Central memory CD4-positive, alpha-beta T cell (primary cell): ENCODE results near the gene SEL1L3.

Experiments used
- DNase-seq: peaks from one replicate; pipeline ENCODE4 v3.0.0; 2022

SEL1L3 gene

DNA sequence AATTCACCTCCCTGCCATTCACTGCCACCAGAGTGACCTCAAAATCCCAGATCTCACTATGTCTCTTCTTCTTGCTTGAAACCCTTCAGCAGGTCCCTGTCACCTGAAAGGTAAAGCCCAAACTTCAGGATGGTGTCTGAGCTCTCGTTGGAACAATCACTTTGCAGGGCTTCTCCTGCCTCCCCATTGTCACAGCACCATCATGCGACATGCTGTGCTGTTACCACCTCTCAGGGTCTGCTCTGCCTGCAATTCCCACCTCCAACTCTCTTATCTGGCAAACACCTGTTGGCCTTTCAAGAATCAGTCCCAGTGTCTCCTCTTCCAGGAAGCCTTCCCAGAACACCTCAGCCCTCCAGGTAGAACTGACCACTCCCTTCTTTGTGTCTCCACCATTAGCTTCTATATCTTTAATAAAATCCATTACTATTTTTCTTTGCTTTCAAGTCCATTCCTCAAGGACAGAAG is 46.2 kb downstream of the SEL1L3 start:
- no peak for DNase-seq

DNA sequence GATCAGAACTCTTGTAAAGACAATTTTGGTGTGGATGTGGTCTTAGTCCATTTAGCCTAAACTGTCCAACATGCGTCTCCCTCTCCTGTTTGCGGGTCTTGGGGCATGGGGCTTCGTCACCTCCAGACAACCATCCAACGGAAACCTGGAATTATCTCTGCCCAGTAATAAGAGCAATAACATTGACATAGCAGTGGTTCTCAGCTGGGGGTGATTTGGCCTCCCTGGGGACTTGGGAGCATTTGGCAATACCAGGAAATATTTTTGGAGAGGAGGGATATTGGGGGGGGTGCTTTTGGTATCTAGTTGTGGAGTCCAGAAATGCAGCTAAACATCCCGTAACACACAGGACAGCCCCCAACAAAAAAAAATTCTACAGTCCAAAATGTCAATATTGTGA is 47.2 kb downstream of the SEL1L3 start:
- DNase-seq: no peak

- no peak for DNase-seq
Measured at GRCh38 chr4:25814301-25815136, 48.3 kb downstream of the SEL1L3 start.

- no peak for DNase-seq
Measured at GRCh38 chr4:25813448-25814106, 49.2 kb downstream of the SEL1L3 start.

GRCh38 chr4:25811841-25812240 is 50.9 kb downstream of the SEL1L3 start:
- no peak for DNase-seq

DNA sequence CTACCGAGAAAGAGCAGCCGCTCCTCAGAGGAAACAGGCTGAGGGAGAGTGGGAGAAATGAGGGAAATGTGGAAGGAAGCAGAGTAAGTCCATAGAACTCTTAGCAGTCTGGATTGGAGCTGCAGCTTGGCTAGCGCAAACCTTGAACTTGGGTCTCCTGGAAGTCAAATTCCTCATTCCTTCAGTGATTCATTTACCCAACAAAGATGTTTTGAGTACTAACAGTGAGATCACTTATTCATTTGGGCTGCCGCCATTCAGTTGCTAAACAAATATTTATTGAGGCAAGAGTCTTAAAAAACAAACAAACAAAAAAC is 51.5 kb downstream of the SEL1L3 start:
- no peak for DNase-seq

DNA sequence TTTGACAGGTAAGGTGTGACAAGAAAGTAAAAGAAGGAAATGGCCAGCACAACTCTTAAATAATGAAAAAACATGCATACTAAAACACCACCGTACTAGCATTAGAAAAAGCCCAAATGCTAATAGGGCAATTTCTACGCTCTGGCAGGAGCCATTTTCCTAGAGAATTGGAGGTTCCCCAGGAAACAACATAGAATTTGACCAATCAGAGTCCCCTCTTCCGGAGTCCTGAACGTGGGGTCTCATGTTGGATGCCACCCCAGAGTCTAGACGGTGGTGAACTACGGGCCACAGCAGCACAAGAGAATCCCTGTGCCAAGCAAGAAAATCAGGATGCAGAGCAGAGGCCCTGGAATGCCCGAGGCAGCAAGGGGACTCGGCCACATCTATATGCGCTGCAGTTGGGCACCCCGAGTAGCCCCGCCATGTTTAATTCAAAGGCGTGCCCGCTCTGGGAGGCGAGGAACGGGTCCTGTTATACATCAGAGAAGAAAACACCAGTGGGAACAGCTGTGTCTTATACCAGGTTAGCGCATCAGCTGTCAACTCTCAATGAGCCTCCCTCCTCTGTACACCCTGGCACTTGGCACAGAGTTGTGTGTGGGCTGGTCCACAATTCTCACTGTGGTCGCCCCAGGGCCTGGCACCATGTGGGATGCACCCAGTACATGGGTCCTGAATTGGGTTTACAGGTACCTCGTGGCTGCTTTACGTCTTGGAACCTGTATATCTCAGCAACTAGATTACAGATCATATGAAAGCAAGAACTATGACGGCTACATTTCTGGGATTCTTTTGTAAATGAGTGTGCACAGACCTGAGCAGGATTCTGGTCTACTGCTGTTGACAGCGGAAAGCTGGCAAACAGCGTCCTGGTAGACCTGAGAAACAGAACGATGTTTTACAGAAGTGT is 52.1 kb downstream of the SEL1L3 start:
- DNase-seq: no peak

DNA sequence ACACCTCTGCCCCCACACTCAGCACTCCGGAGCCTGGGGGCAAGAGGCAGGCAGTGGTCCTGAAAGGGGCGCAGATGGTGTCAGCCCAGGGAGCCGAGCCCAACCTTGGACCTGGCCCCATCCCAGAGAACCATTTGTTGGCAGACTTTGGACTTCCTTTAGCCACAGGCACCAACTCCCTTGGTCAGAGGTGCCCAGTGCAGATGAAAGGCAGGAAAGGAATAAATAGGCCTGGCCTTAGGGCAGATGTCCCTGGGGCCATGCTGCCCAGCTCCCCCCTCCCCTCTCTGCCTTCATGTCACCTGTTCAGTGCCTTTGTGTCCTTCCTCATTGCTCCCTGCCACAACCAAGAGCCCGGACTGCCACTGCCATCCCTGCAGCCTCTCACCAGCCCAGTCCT is 52.8 kb downstream of the SEL1L3 start:
- no peak for DNase-seq

DNA sequence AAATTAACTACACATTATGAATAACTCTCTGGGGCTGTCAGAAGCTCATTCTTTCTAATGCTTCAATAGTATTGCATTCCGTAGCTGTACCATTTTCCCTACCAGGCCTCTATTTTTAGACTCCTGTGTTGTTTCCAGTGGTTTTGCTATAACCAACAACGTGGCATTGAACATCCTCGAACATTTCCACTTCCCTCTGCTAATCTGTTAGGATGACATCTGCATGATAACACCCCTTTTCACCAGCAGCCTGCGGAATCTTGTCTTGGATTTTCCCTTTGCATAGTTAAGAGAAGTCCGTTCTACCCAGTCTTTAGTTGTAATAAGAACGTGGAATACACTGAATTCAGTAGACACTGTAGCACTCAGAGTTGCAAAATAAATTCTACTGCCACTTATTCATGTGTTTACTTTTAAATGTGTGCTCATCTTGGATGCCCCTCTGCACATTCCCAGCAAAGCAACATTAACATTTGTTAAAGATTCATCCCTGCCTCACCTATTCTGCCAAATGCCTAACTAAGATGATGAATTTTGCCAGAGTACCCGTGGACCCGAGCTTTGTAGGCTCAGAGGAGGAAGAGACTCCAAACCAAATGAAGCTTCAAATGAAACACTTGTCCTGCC is 55.6 kb downstream of the SEL1L3 start:
- DNase-seq: no peak

- DNase-seq: no peak
Measured at GRCh38 chr4:25805255-25805860, 57.4 kb downstream of the SEL1L3 start.

DNA sequence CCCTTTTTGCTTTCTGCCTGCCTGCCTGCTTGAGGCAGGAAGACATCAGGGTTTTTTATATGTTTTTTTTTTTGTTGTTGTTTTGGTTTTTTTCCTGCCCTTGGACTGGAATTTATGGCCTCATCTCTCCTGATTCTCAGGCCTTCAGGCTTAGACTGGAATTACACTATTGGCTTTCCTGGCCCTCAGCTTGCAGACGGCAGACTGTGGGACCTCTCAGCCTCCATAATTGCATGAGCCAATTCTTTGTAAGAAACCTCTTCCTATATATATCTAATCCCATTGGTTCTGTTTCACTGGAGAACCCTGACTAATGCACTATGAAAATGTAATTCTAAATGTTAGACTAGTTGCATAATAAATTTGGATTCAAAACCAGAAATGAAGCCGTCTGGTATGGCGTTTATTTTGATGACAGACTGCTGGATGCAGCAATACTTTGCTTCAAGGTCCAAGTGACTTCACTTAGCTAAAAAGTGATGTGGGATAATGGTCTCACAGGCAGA is 59.0 kb downstream of the SEL1L3 start:
- DNase-seq: no peak

- no peak for DNase-seq
Measured at GRCh38 chr4:25801594-25801993, 61.2 kb downstream of the SEL1L3 start.

DNA sequence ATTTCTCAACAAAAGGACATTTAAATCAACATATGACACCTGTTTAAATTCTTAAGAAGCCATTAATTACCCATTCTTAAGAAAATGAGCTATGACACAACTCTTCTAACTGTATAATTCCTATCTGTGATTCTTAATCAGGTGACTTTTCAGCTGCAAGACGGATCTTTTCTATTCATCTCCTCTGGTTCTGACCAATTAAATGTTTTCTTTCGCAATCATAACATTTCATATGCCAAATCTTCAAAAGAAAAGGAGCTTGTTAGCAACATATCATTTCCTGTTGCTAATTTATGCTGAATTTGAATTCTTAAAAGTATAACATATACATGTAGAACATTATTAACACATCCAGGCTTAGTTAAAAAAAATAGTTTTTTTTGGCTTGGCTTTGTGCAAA is 62.5 kb downstream of the SEL1L3 start:
- no peak for DNase-seq

DNA sequence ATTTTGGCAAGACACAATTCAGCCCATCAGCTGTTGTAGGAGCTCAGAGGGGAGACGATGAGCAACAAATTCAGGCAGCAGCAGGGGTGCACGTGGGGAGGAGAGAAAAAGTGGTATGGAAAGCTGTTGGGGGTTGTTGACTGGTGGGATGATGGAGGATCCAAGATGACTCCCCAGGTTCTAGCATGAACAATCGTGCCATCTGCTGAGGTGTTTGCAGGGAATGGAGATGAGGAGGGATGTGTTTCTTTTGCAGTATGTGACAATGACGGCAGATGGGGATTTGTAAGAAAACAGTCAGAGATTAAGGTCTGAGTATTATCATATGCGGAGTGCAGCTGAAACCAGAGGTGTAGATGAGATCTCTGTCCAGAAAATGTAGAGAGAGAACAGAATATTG is 63.3 kb downstream of the SEL1L3 start:
- no peak for DNase-seq

- no peak for DNase-seq
Measured at GRCh38 chr4:25797136-25797535, 65.7 kb downstream of the SEL1L3 start.

DNA sequence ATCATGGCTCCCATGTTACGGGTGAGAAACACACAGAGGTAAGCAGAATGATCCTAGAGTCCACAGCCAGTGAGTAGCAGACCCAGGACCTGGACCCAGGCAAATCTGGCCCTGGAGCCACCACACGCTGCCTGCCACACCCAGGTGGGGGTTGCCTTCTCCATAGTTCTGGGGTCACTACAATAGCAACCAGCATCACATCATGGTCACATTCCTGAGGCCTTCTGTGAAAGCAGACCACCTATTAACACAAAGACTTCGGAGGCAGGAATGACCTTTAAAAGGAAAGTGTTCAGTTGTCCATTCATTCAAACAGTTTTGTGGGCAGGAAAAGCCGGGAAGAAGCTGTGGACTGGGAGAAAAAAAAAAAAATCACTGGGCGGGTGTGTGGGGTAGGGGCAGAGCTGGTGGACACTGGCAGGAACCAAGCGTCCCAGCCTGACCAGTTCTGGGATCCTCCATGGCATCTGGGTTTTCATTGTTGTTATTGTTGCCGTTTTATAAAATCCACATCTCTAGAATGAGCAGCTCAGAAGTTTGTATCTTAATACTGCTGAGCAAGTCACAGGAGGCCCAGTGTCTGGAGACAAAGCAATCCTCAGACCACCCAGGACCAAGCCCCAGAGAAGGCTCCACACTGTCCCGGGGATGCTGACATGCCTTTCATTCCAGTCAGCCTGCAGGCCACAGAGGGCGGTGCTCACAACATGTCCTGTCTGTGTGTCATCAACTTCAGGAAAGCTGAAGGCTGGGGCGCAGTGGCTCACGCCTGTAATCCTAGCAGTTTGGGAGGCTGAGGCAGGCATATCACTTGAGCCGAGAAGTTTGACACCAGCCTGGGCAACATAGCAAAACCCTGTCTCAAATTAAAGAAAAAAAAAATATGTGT is 67.0 kb downstream of the SEL1L3 start:
- DNase-seq: no peak

GRCh38 chr4:25795091-25795490 is 67.7 kb downstream of the SEL1L3 start:
- no peak for DNase-seq

- DNase-seq: no peak
Measured at GRCh38 chr4:25792876-25793275, 69.9 kb downstream of the SEL1L3 start.

DNA sequence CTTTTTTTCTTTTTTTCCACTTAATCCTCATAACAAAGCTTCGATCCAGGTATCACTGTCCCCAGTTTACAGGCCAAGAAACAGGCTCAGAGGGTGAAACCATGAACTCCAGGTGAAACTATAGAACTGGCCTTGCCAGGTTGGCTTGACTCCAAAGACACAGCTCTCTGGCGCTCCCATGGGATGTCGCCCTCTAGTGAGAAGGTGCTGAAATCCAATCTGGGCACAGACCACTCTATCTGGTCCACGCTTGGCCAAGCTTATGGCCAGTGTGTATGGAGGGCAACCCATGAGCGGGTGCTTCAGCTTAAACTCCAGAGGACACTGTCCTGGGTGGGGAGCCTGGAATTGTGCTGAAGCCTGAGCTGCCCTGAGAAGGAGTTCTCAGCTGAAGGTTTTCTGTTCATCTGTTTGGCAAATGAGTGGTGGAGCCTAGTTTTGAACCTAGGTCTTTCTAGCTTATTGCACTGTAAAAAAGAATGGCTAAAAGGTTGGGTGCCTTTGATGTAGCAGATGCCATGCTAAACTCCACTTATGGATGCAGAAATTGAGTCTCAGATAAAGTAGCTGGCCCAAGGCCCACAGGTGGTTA is 70.5 kb downstream of the SEL1L3 start:
- DNase-seq: no peak

DNA sequence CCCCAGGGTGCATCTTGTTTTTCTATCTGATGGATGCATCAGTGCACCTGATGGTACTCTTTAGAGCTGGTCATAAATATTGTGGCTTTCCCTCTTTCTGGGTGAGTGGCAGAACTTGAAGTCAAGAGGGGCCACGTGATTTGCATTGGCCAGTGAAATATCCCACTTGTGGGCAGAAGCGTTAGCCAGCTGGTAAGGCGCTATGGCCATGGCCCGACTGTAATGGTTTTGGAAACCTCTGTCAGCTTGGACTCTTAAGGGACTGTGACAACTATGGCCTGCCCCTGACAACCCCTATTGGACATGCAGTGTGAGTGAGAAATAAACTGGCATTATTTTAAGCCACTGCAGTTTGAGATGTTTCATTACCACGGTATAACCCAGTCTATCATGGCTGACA is 72.8 kb downstream of the SEL1L3 start:
- no peak for DNase-seq

- DNase-seq: no peak
Measured at GRCh38 chr4:25788703-25789238, 74.0 kb downstream of the SEL1L3 start.
